Measurements from ENCODE around the gene NPIPA1.
"Not testable (repeated sequence)": the region's sequence is repeated elsewhere in the genome, so short reads cannot be mapped to it uniquely, and the experiment has no call there.

GRCh38 chr16:14897006-14897664 is 40.1 kb upstream of the NPIPA1 start:
- not testable (repeated sequence) for TF ChIP-seq CTCF, POLR2A (IDR thresholded peaks at IDR 0.05)
